ENCODE data around the gene NKTR. TPM values are rescaled to one million over a fixed set of nuclear protein-coding genes. Genes with fewer than 3 reads are reported as not detected.

NKTR gene
- total RNA-seq, 3 donors from 2014 or later = 61.4 to 75.6 (median 70.5) TPM

DNA sequence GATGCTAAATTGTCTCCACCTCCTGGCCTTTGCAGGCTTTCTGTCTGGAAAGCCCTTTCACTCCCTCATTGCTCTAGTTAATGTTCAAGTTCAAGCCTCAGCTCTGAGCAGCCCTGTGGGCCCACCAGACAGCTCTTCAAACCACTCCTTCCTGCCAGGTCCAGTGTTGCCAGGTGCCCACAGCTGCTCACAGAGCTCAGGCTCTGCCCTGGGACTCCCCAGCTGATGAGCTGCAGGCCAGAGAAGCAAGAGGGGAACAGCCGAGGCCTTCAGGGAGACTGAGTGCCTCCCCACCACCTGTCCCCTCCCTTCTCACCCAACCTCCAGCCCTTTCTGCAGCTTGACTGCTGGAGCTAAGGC is 51.7 kb downstream of the NKTR start:
- no peak for ATAC-seq
- no peak overlapping the region for H3K4me3 ChIP-seq
- H3K4me1 ChIP-seq (ENCODE audit: low read depth) = peaks cover 17% of the 10 kb centered on the region
- TF ChIP-seq, protein P1, sequence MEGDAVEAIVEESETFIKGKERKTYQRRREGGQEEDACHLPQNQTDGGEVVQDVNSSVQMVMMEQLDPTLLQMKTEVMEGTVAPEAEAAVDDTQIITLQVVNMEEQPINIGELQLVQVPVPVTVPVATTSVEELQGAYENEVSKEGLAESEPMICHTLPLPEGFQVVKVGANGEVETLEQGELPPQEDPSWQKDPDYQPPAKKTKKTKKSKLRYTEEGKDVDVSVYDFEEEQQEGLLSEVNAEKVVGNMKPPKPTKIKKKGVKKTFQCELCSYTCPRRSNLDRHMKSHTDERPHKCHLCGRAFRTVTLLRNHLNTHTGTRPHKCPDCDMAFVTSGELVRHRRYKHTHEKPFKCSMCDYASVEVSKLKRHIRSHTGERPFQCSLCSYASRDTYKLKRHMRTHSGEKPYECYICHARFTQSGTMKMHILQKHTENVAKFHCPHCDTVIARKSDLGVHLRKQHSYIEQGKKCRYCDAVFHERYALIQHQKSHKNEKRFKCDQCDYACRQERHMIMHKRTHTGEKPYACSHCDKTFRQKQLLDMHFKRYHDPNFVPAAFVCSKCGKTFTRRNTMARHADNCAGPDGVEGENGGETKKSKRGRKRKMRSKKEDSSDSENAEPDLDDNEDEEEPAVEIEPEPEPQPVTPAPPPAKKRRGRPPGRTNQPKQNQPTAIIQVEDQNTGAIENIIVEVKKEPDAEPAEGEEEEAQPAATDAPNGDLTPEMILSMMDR (IDR thresholded peaks at IDR 0.05) = no peak
- H3K36me3 ChIP-seq (ENCODE audit: low read depth) = no peaks in the 10 kb centered on the region
- intact Hi-C loops (cut with DNase I, micrococcal nuclease) = loop anchor here in 1 of 2 donors (10.0 kb wide), 1 partner anchor 93 kb away; no protein-coding TSS in a partner anchor
- H3K9me3 ChIP-seq = no peaks in the 10 kb centered on the region
- DNase-seq = no peak

DNA sequence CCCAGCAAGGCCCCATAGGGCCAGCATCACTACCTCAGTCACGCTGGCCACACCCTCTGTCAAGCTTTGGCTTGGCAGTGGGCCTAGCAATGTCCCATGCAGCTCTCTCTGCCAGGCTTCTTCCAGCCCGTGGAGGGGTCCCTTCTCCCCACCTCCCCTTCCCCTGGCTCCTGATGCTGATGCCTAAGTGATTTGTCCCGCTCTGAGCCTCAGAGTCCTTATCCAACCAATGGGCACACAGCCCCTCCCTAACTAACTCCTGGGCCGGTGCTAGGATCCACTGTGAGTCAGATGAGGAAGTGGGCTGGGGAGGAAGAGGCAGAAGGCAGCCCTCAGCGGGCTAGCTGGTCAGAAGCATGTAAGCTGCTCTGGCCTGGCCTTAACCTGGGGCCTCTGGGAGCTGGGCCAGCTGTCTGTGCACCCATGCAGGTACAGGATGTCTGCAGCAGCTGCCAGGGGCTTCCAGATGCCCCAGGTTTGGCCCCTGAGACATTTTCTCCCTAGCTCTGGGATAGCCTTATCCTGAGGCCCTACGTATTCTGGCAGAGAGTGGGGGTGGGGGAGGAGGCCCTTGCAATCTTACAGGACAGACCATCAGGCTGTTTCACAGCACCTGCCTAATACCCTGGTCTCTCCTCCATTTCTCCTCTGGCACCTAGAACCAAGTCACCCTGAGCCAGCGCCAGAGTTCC is 52.3 kb downstream of the NKTR start:
- ATAC-seq = peak; percentile 87
- peak; percentile 48 to 85 (median 63) for DNase-seq
- intact Hi-C loops (cut with DNase I, micrococcal nuclease) = loop anchor here in 1 of 2 donors (10.0 kb wide), 1 partner anchor 92 kb away; no protein-coding TSS in a partner anchor
- no peak overlapping the region for H3K4me3 ChIP-seq
- no peaks in the 10 kb centered on the region for H3K9me3 ChIP-seq
- H3K36me3 ChIP-seq (ENCODE audit: low read depth) = no peaks in the 10 kb centered on the region
- TF ChIP-seq, protein P1 (IDR thresholded peaks at IDR 0.05) = no peak
- H3K4me1 ChIP-seq (ENCODE audit: low read depth) = peaks cover 17% of the 10 kb centered on the region

DNA sequence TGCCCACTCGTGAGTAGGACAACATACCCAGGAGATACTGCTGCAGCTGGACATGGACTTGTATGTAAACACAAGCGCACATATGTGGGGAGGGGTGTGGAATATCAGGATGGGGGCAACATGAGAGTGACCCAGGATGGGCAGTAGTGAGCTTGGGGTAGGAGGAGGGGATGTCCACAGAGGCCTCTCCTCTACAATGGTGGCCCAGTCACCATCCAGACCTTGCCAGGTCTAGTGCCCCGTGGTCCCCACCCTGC is 52.7 kb downstream of the NKTR start:
- intact Hi-C loops (cut with DNase I, micrococcal nuclease) = loop anchor here in 1 of 2 donors (10.0 kb wide), 1 partner anchor 92 kb away; no protein-coding TSS in a partner anchor
- Histone ChIP-seq H3K9me3 (no peaks in the 10 kb centered on the region), H3K4me1 (ENCODE audit: low read depth) (peaks cover 17% of the 10 kb centered on the region), H3K36me3 (ENCODE audit: low read depth) (no peaks in the 10 kb centered on the region), H3K4me3 (no peak overlapping the region)
- ATAC-seq = peak; percentile 4
- TF ChIP-seq, protein P1 (IDR thresholded peaks at IDR 0.05) = no peak
- DNase-seq = no peak

DNA sequence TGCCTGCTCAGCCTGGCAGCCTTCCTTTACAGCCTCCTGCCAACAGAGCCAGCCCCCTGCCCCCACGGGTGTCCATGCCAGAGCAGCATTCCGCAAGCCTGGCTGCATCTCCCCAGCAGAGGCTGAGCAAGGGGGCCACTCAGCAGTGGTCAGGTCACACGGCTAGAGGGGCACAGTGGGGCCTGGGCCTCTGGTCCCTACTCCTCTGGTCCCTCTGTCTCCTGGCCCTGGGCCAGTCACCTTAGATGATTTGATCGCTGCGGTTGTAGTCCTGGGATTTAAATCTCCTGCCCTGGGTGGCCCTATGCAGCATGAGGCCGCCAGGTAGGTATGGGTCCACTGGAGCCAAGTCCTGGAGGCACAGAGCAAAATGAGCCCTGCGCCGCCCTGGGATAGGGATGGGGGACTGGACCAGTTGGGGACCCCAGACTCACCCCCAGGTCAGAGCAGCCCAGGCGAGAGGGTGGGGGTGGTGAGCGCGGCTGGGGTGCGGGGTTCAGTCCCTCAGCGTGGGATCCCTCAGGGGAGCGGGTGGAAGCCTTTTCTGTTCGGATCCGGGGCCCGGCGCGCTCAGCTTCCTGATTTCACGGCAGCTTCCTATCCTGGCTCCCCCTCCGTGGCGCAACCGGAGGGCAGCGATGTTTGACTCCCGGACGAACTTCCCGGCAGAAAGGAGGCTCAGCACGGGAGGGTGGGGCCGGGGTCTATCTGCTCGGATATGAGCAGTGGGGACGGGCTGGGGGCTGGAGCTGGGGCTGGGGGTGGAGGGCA is 53.3 kb downstream of the NKTR start, which contains the start of gene ZBTB47:
TSS of gene ZBTB47 (plus strand) at position 138 of the 771 bp plus-strand sequence. CDS start 4,659 bp downstream, outside the sequence.
- Histone ChIP-seq H3K36me3 (ENCODE audit: low read depth) (no peaks in the 10 kb centered on the region), H3K4me3 (peak within 1 kb of the TSS; percentile 32), H3K4me1 (ENCODE audit: low read depth) (peaks cover 17% of the 10 kb centered on the region), H3K9me3 (no peaks in the 10 kb centered on the region)
- TF ChIP-seq, protein P1 (IDR thresholded peaks at IDR 0.05) = no peak
- ATAC-seq = peak; percentile 16
- intact Hi-C loops (cut with DNase I, micrococcal nuclease) = loop anchor here in 1 of 2 donors (10.0 kb wide), 1 partner anchor 91 kb away; no protein-coding TSS in a partner anchor
- peak; percentile 54 to 77 (median 65) for DNase-seq

DNA sequence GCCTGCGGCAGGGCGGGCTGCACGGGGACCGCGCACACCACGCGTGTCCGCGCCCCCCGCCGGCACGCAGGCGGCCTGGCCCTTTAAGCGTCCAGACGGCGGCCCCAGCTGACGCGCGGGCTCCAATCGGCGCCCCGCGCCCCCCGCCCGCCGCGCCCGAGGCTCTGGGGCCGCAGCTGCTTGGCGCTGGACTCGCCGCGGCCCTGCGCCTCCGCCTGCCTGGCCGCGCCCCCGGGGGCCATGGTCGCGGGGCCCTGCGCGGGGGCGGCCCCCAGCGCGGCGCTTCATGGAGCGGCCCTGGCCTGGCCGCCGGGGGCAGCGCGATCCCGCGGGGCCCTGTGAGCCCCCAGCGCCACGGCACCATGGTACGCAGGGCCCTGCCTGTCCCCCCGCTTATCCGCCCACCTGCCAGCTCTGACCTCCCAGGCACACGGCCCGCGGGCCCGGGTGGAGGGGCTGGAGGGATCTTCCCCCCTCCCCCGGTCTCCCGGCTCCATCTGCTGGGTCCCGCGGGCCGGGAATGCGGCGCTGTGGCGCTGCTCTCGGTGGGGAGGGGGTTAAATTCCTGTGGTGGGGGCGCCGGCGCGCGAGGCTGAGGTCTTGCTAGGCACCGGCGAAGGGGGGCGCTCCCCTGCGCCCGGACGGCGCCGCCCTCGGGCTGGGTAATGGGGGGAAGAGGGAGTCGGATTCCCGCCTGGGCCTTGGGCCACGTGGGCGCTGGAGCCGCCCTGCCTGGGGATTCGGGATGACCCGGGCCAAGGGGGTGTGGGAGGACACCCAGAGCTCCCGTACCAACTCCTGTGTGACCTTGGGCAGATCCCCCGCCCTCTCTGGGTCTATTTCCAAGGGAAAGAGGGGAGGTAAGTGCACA is 54.1 kb downstream of the NKTR start:
- ATAC-seq (peak; percentile 47), DNase-seq (peak; percentile 35 to 75 (median 65))
- H3K4me3 ChIP-seq = peak overlapping the region; percentile 32
- TF ChIP-seq, protein P1 (IDR thresholded peaks at IDR 0.05) = no peak
- intact Hi-C loops (cut with DNase I, micrococcal nuclease) = loop anchor here in 1 of 2 donors (10.0 kb wide), 1 partner anchor 90 kb away; no protein-coding TSS in a partner anchor
- H3K9me3 ChIP-seq = no peaks in the 10 kb centered on the region
- peaks cover 17% of the 10 kb centered on the region for H3K4me1 ChIP-seq (ENCODE audit: low read depth)
- H3K36me3 ChIP-seq (ENCODE audit: low read depth) = no peaks in the 10 kb centered on the region
